HG02970 (cell line): ENCODE measurements around the gene GJB5.

ENCODE experiments used
- ATAC-seq: cut with Tn5 transposase; IDR thresholded peaks from one replicate; pipeline ENCODE4 v1.9.1; 2021; ENCODE audit warnings: mild to moderate bottlenecking, moderate library complexity, moderate number of reproducible peaks; ENCODE audit not compliant: unreplicated experiment, low FRiP score

The GJB5 gene

DNA sequence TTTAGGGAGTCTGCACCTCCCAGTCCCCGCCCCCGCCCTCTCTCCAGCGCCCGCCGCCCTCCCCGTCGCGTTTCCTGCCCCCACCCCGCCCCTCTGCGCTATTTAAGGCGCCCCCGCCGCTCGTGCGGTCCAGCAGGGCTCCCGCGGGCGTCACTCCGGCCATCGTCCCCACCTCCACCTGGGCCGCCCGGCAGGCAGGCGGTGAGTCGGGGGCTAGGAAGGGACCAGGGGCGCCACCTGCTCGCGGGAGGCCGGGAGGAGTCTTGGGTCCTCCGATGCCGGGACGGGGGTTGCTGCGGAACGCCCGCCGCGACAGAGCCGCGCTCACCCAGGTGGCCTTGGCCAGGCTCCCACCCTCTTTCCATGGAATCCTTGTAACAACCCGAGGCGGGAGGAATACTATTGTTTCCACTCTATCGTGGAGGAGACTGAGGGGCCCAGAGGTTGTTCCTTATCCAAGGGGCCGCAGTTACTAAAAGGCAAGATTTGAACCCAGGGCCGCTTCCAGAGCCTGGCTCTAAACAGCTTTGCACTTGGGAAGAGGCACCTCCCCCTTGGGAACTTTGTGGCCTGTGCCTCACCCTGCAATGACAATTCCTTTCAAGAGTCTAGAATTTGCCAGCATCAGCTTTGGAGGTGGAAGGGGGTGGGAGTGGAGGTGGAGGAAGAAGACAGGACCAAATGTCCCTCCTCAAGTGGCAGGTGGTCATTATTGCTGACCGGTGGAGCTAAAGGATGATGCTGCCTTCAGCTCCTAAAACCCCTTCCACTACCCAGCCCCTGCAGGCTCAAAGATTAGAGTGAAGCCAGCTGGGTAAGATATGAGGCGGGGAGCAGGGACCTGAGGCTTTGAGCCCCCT lies 38.3 kb downstream of the GJB5 start, which contains the start of gene GJA4:
Gene GJA4, plus strand, starts transcription at position 132 of the 860 bp plus-strand sequence. CDS start 1,215 bp downstream, outside the sequence.
- ATAC-seq = no peak

- no peak for ATAC-seq
These were observed 39.3 kb downstream of the GJB5 start for GRCh38 chr1:34794001-34794789.

GRCh38 chr1:34794790-34795180 lies 39.9 kb downstream of the GJB5 start:
- no peak for ATAC-seq

GRCh38 chr1:34795916-34796315 lies 41.1 kb downstream of the GJB5 start:
- no peak for ATAC-seq

GRCh38 chr1:34796990-34797389 lies 42.1 kb downstream of the GJB5 start:
- no peak for ATAC-seq

DNA sequence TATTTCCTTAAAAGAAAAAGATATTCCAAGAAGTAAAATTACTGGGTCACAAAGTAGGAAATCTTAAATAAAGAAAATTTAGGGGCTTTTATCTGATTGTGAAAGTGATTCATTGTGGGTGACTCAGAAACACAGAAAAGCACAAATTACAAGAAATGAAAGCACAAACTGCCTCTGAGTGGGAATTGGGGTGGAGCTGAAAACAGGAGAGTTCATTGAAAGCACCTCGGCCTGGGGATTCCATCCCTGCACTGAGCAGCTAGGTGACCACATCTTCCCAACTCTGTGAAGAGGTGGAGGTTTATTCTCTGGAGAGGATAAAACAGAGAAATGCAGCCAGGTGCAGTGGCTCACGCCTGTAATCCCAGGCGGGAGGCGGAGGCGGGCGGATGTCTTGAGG lies 45.4 kb downstream of the GJB5 start:
- ATAC-seq = no peak

GRCh38 chr1:34803770-34804169 lies 48.9 kb downstream of the GJB5 start:
- no peak for ATAC-seq

DNA sequence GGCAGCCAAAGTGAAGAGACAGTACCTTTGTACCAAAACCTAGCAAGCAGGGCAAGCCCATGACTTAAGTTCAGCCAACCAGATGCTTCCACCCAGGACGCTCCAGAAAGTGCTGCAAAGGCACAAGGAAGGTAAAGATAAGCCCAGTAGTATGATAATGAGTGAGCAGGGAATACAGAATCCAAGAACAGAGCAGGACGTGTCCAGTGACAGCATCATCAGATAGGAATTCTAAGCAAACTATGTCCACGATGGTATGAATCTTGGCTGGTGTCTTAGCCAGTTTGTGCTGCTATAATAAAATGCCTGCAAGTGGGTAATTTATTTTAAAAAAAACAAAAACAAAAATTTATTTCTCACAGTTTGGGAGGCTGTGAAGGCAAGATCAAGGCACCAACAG lies 51.5 kb downstream of the GJB5 start:
- ATAC-seq = no peak
